Measurements from ENCODE around the gene UBE2J2.

Gene UBE2J2

DNA sequence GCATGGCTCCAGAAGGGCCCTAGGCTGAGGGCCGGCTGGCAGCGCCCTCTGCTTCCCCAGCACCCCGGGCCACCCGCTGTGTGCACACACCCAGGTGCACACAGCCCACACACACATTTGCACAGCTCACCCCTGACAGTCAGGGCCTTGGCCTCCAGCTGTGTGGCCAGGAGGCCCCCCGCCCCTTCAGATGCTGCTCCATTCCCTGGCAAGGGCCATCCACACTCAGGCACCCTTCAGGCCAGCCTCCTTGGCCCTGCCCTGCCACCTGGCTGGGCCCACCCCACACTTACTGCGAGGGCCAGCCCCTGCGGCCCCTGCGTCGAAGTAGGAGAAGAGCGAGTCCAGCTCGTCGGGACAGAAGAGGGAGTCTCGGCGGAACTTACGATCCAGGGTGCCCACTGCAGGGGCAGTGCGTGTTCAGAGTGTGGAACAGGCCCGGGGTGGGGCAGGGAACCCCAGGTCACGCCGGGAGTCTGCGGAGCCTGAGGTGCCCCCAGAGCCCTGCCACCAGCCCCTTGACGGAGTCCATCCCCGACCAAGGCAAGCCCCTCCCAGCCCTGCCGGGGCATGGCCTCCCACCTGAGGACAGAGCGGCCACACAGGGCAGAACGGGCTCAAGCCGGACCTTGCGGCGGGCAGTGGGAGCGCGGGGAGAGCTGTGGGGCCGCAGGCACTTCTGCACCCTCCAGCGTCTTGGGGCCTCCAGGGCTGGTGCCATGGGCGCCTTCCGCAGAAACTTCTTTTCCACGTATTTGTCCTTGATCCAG lies 21.7 kb upstream of the UBE2J2 start:
- DNase-seq = no peak

- DNase-seq = no peak
Measured at GRCh38 chr1:1294250-1294890, 20.7 kb upstream of the UBE2J2 start.

GRCh38 chr1:1293263-1294249 lies 19.9 kb upstream of the UBE2J2 start:
- DNase-seq = no peak

- no peak for DNase-seq
Measured at GRCh38 chr1:1292851-1293250, 19.2 kb upstream of the UBE2J2 start.

DNA sequence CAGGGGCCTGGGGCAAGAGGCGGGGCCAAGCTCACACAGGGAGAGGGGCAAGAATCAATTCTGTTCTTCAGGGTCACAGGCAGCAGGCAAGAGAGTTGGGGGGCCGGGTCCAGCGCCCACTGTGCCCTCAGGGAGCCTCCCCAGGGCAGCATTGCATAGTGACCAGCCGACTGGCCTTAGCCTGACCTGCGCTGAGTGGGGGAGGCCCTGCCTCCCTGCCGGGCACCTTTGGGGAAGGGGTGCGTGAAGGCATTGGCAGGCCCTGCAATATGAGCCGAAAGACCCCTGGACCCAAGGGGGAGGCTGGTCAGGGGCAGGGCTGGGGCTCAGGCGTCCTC lies 18.8 kb upstream of the UBE2J2 start:
- no peak for DNase-seq

- peak; percentile 50 to 71 for DNase-seq
Measured at GRCh38 chr1:1291548-1292441, 18.1 kb upstream of the UBE2J2 start.

DNA sequence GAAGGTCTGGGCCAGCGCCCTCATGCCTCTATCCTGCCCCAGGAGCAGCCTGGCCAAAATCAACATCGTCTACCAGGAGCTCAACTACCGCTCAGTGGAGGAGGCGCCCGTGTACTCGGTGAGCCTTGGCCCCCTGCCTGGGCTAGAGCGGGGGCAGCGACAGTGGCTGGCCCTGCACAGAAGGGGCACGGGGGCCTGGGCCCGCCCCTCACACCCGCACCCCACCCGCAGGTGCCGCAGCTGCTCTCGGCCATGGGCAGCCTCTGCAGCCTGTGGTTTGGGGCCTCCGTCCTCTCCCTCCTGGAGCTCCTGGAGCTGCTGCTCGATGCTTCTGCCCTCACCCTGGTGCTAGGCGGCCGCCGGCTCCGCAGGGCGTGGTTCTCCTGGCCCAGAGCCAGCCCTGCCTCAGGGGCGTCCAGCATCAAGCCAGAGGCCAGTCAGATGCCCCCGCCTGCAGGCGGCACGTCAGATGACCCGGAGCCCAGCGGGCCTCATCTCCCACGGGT lies 17.4 kb upstream of the UBE2J2 start:
- no peak for DNase-seq

GRCh38 chr1:1290238-1290731 lies 16.6 kb upstream of the UBE2J2 start:
- DNase-seq = peak; percentile 39 to 61

DNA sequence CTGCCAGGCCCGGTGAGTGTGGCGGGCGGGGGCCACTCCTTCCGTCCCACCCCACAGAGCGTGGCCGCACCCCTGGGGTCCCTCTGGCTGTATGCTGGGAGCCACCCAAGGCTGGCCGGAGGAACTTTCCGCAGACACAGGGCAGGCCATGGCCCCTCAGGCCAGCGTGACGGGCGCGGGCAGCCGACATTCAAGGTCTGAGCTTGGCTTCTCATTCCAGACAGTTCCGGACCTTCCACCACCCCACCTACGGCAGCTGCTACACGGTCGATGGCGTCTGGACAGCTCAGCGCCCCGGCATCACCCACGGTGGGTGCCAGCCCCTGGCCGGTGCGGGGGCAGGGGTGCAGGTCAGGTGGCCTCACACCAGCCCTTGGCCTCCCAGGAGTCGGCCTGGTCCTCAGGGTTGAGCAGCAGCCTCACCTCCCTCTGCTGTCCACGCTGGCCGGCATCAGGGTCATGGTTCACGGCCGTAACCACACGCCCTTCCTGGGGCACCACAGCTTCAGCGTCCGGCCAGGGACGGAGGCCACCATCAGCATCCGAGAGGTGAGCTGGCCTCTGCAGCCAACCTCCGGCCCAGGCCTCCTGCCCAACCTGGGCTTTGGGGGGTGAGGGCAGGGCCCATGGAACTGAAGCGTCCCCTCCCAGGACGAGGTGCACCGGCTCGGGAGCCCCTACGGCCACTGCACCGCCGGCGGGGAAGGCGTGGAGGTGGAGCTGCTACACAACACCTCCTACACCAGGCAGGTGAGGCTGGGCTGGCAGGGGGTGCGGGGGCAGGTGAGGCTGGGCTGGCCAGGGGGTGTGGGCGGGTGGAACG lies 13.8 kb upstream of the UBE2J2 start:
- no peak for DNase-seq

- DNase-seq = no peak
Measured at GRCh38 chr1:1286313-1287261, 12.9 kb upstream of the UBE2J2 start.

DNA sequence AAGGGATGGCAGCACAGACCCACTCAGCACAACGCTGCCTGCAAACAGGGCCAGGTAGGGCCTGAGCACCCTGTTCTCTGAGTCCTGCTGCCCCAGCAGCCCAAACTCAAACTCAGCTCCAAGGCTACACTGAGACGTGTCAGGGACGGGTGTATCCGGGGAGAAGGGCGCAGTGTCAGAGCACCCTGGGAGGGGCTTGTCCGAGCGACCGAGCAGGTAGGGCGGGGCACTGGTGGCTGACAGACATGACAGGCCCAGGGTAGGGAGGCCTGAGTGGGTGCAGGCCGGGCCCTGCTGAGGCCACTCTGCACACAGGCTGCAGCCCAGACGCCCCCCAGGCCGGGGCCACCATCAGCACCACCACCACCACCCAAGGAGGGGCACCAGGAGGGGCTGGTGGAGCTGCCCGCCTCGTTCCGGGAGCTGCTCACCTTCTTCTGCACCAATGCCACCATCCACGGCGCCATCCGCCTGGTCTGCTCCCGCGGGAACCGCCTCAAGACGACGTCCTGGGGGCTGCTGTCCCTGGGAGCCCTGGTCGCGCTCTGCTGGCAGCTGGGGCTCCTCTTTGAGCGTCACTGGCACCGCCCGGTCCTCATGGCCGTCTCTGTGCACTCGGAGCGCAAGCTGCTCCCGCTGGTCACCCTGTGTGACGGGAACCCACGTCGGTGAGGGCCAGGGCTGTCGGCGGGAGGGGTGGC lies 12.1 kb upstream of the UBE2J2 start:
- DNase-seq = no peak

- no peak for DNase-seq
Measured at GRCh38 chr1:1285102-1285571, 11.5 kb upstream of the UBE2J2 start.

GRCh38 chr1:1284221-1285101 lies 10.8 kb upstream of the UBE2J2 start:
- DNase-seq = no peak

DNA sequence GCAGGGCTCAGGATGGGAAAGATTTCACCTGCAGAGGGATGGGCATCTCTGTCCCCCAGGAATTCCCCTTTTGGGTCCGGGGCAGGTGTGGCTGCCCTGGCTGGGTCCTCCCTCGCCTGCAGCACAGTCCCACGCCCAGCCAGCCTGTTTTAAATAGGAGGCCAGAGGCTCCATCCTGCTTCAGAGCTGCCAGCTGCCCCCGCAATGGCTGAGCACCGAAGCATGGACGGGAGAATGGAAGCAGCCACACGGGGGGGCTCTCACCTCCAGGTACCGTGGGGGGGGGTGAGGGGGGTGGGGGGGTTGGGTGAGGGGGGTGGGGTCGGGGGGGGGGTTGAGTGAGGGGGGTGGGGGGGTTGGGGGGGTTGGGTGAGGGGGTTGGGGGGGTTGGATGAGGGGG lies 10.2 kb upstream of the UBE2J2 start:
- no peak for DNase-seq

DNA sequence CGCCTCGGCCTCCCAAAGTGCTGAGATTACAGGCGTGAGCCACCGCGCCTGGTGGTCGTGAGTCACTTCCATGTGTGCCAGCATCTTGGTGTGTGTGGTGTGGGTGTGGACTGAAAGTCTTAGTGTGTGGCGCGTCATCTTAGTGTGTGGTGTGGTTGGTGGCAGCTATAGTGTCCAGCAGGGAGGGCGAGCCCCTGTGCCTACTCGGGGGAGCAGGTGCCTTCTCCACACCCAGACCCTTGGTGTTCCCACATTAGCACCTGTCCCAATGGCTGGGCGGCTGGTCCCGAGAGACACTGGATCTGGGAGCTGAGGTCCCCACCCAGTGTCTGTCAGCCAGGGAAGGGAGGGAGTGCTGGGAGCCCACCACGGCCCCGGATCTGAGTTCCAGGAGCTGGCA lies 9.3 kb upstream of the UBE2J2 start:
- DNase-seq = no peak

DNA sequence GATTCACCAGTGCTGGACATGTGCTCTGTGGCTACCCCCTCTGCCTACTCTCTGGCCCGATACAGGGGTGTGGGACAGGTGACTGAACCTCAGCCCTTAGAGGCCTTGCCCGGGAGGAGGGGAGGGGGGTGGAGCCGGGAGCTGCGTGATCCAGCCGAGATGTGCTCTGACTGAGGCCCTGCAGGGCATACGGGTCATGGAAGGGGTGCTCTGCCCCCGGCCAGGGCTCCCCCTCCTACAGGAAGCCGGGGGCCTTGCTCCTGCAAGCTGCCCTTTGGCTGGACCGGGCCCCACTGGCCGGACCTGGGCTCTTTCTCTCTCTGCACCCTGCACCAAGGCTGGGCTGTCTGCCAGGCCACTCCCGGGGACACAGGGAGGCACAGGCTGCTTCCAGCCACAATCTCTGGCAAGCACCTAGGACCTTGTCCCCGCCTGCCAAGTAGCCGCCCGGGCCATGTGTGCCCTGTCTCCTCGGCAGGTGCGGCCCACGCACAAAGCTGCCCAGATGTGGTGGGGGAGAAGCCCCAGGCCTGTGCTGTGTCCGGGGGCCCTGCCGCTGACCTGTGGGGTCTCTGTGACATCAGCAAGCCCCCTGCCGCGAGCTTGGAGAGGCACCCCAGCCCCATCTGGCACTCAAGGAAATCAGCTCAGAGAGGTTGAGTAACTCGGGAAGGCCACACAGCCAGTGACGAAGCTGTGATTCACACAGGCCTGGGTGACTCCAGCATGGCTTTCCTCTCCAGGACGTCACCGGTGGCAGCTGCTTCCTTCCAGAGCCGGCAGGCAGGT lies 8.1 kb upstream of the UBE2J2 start:
- DNase-seq = no peak

- no peak for DNase-seq
Measured at GRCh38 chr1:1280782-1281481, 7.3 kb upstream of the UBE2J2 start.

Data from Kasumi-1 (cell line).